Kasumi-1 (cell line): ENCODE data around the gene ZDHHC8.

Experiments
- DNase-seq, 2 experiments: peaks; one replicate each; lab custom pipeline; 2025; lab: John Stamatoyannopoulos, UW

Gene ZDHHC8

GRCh38 chr22:20180640-20181039 lies 49.0 kb downstream of the ZDHHC8 start:
- DNase-seq = no peak

- no peak for DNase-seq
Observed at GRCh38 chr22:20181194-20181883, 49.7 kb downstream of the ZDHHC8 start.

GRCh38 chr22:20181884-20182236 lies 50.3 kb downstream of the ZDHHC8 start:
- DNase-seq = no peak

GRCh38 chr22:20182365-20182764 lies 50.8 kb downstream of the ZDHHC8 start:
- no peak for DNase-seq

GRCh38 chr22:20183101-20183500 lies 51.5 kb downstream of the ZDHHC8 start:
- no peak for DNase-seq

GRCh38 chr22:20183823-20184222 lies 52.2 kb downstream of the ZDHHC8 start:
- no peak for DNase-seq

GRCh38 chr22:20184501-20185165 lies 53.0 kb downstream of the ZDHHC8 start:
- DNase-seq = no peak

- DNase-seq = no peak
Observed at GRCh38 chr22:20185750-20186149, 54.1 kb downstream of the ZDHHC8 start.

GRCh38 chr22:20186183-20186870 lies 54.7 kb downstream of the ZDHHC8 start:
- DNase-seq = no peak

- DNase-seq = no peak
Observed at GRCh38 chr22:20186871-20187546, 55.4 kb downstream of the ZDHHC8 start.

GRCh38 chr22:20187777-20188566 lies 56.4 kb downstream of the ZDHHC8 start:
- DNase-seq = no peak

- DNase-seq = no peak
Observed at GRCh38 chr22:20188567-20188877, 56.9 kb downstream of the ZDHHC8 start.

- DNase-seq = no peak
Observed at GRCh38 chr22:20191000-20191515, 59.5 kb downstream of the ZDHHC8 start.

- no peak for DNase-seq
Observed at GRCh38 chr22:20191803-20192202, 60.2 kb downstream of the ZDHHC8 start.

- no peak for DNase-seq
Observed at GRCh38 chr22:20192293-20192971, 60.8 kb downstream of the ZDHHC8 start.

- no peak for DNase-seq
Observed at GRCh38 chr22:20192972-20193760, 61.6 kb downstream of the ZDHHC8 start.

- DNase-seq = no peak
Observed at GRCh38 chr22:20193761-20194494, 62.3 kb downstream of the ZDHHC8 start.

GRCh38 chr22:20194681-20195593 lies 63.3 kb downstream of the ZDHHC8 start:
- no peak for DNase-seq
